Activated T-helper 1 cell treated with anti-CD3 and anti-CD28 coated beads, Interleukin-12 subunit alpha, Interleukin-12 subunit beta, Interleukin-2, Interleukin-4 antibody, amounts not matched to agents 30 ng/mL and 10 ng/mL and 1 ng/mL, durations not matched to agents 14 hours and 24 hours and 36 hours (primary cell): ENCODE data around the gene ARVCF. TPM values are rescaled to one million over a fixed set of nuclear protein-coding genes. Genes with fewer than 3 reads are reported as not detected.

Source experiments
- DNase-seq: peaks from one replicate; pipeline ENCODE4 v3.0.0; 2021; ENCODE audit warnings: low spot score
- H3K27ac Mint-ChIP-seq: one replicate; pipeline ENCODE4 v1.8.0; 2021; ENCODE audit warnings: mild to moderate bottlenecking, mixed read lengths
- H3K27me3 Mint-ChIP-seq: one replicate; pipeline ENCODE4 v1.8.0; 2022; ENCODE audit warnings: mild to moderate bottlenecking, moderate library complexity, mixed read lengths; ENCODE audit not compliant: insufficient read depth
- H3K36me3 Mint-ChIP-seq: one replicate; pipeline ENCODE4 v1.8.0; 2021; ENCODE audit warnings: low read depth, mixed read lengths
- H3K4me1 Mint-ChIP-seq: one replicate; pipeline ENCODE4 v1.8.0; 2021; ENCODE audit warnings: low read depth, mixed read lengths
- H3K4me3 Mint-ChIP-seq: one replicate; pipeline ENCODE4 v1.8.0; 2021; ENCODE audit warnings: mild to moderate bottlenecking, moderate library complexity, mixed read lengths
- H3K9me3 Mint-ChIP-seq: one replicate; pipeline ENCODE4 v1.8.0; 2021; ENCODE audit warnings: mixed read lengths
- intact Hi-C: fragments of 100-400 bp; cut with micrococcal nuclease; formaldehyde crosslinking; loops from one replicate; pipeline ENCODE4 v1.15.1; 2024
- total RNA-seq: library from RNA; stranded (reverse); gene quantifications from 2 replicates; pipeline ENCODE4 v1.2.3, GENCODE V29; 2022

Gene ARVCF
- total RNA-seq, 1 donor from 2014 or later, result 2.4 TPM

DNA sequence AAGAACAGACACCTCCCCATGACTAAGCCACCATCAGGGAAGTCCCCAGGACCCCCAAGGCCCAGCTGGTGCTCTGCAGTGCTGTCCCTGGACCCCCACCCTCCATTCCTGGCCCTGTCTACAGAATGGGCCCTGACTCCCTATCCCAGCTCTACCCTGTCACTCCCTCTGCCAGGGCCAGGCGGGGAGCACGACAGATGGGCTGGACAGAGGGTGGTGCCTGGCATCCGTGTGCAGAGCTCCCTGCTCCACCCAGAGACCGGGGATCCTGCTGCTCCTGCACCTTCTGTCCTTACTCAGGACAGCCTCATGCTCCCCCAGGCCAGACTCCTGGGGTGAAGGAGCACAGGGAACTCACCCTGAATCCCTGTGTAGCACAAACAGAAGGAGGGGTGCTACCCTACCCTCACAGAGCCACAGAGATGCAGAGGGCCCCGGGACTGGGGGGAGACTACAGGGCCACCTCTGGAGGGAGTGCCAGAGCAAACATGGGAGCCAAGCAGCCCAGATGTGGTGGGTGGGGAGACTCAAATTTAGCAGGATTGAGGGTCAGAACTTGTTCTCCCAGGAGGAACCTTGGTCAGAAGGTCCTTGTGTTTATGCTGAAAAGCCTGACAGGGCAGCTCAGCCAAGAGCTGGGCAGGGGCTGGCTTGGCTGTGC, 2.0 kb downstream of the ARVCF start:
- DNase-seq, result no peak
- Mint-ChIP-seq H3K36me3 (no peaks in the 10 kb centered on the region), H3K4me3 (peak overlapping the region; percentile 68), H3K4me1 (no peaks in the 10 kb centered on the region), H3K27me3 (peaks cover 30% of the 10 kb centered on the region), H3K27ac (no peak overlapping the region), H3K9me3 (no peaks in the 10 kb centered on the region)
- intact Hi-C loops, result no loop called here

DNA sequence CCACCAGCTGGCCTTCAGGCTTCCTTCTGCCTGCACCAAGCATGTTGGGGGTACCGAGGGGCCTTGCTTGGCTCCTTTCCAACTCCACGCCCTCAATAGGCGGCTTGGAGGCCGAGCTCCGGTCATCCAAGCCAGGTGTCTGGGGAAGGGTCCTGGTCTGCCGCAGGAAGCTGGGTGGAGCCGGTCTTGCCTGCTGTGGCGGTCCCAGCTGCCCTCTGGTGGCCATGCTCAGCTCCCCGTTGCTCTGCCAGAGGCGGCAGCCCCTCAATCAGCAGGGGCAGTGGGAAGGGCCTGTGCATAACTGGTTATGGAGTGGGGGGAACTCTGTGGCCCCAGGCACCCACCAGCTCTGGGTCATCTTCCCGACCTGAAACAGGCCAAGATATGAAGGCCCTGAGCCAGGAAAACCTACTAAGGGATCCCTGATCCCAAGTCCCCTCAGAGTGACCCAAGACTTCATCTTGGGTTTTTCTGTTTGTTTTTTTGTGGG, 3.2 kb downstream of the ARVCF start:
- no peaks in the 10 kb centered on the region for H3K4me1 Mint-ChIP-seq
- H3K27ac Mint-ChIP-seq, result no peak overlapping the region
- no peaks in the 10 kb centered on the region for H3K9me3 Mint-ChIP-seq
- H3K27me3 Mint-ChIP-seq, result peaks cover 27% of the 10 kb centered on the region
- H3K36me3 Mint-ChIP-seq, result no peaks in the 10 kb centered on the region
- DNase-seq, result no peak
- intact Hi-C loops, result loop anchor here (1.0 kb wide), 1 partner anchor 43 kb away; no protein-coding TSS in a partner anchor
- H3K4me3 Mint-ChIP-seq, result no peak overlapping the region

DNA sequence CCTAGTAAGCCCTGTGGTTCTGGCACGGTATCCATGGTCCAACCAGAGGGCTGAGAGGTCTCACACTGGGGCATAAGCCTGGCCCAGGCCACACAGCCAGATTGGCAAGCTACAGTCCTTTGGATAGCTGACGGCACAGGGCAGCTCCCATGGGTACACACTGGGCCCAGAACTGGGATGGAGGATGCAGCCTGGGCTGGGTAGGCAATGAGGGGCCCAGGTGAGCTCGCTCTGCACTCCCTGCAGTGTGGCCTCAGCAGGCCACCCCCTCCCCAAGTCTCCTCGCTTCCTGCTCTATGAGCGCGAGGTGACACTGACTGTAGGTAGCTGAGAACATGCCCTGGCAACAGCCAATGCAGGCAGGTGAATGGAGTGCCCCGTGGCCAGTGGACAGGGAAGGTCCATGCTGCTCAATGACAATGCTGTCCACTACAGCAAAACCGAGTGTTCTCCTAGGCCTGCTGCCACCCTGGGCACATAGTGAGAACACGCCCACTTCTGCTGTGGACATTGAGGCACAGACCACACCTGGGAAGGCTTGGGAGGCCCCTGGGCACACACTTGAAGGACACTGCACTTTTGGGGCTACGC, 3.8 kb downstream of the ARVCF start:
- no peaks in the 10 kb centered on the region for H3K36me3 Mint-ChIP-seq
- no peak overlapping the region for H3K27ac Mint-ChIP-seq
- intact Hi-C loops, result loop anchor here (1.0 kb wide), 1 partner anchor 43 kb away; no protein-coding TSS in a partner anchor
- DNase-seq, result no peak
- H3K9me3 Mint-ChIP-seq, result no peaks in the 10 kb centered on the region
- no peak overlapping the region for H3K4me3 Mint-ChIP-seq
- peaks cover 21% of the 10 kb centered on the region for H3K27me3 Mint-ChIP-seq
- no peaks in the 10 kb centered on the region for H3K4me1 Mint-ChIP-seq

DNA sequence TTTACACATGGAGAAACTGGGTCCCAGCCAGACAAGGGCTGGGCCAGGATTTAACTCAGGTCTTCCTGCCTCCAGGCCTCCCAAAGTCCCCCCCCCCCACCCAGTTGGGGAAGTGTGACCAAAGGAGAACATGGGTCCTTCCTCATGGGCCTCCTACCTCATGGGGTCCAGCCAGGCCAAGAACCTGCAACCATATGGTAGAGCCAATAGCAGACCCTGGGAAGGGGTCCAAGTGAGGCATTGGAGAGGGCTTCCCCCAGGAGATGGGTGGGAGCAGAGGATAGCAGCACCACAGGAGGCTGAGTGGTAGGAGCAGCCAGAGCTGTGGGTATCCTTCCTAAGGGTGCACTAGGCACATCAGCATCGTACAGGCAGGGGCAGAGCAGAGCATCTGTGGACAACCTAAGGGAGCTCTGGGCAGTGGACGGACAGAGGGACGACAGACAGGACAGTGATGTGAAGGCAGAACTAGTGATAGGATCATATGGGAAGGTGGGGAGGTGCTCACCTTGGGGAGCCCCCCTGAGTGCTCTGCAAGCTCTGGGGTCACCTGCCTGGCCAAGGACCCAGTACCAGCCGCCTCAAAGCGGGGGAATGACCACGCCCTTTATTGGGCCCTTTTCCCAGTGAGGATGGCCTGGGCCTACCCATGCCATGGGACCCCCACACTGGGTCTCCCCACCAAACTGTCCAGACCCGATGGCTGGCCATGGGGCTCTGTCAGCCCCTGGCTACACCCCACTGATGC, 4.5 kb downstream of the ARVCF start:
- Mint-ChIP-seq H3K27ac (no peak overlapping the region), H3K4me3 (no peak overlapping the region), H3K9me3 (no peaks in the 10 kb centered on the region), H3K36me3 (no peaks in the 10 kb centered on the region), H3K27me3 (peaks cover 16% of the 10 kb centered on the region), H3K4me1 (no peaks in the 10 kb centered on the region)
- DNase-seq, result no peak
- intact Hi-C loops, result no loop called here

DNA sequence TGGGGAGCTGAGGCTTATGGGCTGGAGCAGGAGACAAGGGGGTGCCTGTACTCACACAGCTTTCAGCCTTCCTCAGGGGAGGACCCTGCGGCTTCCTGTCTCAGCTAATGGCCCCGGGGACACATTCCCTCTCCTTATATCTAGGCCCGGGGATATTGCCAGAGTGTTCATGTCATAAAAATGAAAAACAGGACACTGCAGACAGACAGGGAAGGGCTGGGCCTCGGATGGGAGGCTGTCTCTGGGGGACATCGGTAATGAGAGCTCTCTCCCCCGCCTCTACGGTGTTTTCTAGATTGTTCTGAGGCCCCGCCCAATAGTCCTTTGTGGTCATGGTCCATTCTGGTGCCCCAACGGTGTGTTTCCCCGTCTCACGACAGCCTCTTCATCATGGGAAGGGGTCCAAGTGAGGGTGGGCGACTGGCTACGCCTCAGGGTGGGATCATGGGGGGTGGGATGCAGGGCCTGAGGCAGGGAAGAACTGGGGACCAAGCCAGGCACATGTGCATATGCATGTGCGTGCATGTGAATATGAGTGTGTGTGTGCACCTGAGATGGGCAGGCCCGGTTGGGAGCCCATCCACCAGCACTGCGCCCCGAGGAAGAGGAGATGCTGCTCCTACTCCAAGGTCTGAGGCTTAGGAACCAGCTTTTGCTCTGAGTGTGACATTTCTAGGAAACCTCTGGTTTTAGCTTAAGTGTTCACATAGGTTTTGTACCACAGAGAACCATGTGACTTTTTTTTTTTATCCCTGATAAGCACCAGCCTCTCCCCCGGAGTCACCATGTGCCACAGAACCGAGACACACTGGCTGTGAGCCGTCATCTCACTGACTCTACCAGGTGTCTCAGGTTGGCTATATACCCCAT, 5.3 kb downstream of the ARVCF start:
- intact Hi-C loops, result no loop called here
- H3K4me3 Mint-ChIP-seq, result no peak overlapping the region

DNA sequence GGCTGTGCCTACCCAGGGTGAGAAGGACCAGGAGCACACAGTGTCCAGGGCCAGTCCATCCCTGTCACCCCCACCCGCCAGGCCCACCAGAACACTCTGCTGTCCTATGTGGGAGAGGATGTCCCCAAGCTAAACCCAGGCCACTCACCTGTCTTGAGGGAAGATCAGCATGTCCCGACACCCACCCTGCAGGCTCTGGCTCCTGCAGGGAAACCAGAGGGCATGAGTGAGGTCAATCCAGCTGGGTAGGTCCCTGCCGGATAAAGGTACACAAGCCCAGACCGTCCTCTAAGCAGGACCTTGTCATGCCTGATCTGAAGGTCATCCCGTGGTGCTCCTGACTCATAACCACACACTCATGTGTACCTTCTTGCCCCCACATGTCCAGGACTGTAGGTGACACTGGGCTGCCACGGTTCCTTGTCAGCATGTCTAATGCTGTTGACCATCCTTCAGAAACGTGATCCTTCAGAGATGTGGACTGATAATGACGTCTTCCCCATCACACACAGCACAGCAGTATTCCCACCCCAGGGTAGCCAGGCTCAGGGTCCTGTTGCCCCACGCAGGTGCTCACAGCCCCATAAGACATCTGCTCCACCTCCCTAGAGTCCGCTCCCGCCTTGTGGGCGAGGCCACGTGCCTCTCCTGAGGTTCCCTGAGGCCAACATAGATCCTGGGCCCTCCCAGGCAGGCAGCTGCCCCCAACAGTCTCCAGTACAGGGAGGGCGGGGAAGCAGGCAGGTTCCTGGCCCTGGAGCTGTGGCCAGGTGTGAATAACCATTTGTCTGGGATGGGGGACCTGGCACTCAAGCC, 6.1 kb downstream of the ARVCF start:
- Mint-ChIP-seq H3K36me3 (no peaks in the 10 kb centered on the region), H3K4me3 (no peak overlapping the region), H3K4me1 (no peaks in the 10 kb centered on the region), H3K27me3 (peaks cover 10% of the 10 kb centered on the region), H3K9me3 (no peaks in the 10 kb centered on the region), H3K27ac (no peak overlapping the region)
- DNase-seq, result no peak
- intact Hi-C loops, result no loop called here

More for the DNA sequence above, 5.3 kb downstream of the ARVCF start:
- Mint-ChIP-seq H3K4me1 (no peaks in the 10 kb centered on the region), H3K27me3 (peaks cover 12% of the 10 kb centered on the region), H3K36me3 (no peaks in the 10 kb centered on the region), H3K9me3 (no peaks in the 10 kb centered on the region), H3K27ac (no peak overlapping the region)
- no peak for DNase-seq

DNA sequence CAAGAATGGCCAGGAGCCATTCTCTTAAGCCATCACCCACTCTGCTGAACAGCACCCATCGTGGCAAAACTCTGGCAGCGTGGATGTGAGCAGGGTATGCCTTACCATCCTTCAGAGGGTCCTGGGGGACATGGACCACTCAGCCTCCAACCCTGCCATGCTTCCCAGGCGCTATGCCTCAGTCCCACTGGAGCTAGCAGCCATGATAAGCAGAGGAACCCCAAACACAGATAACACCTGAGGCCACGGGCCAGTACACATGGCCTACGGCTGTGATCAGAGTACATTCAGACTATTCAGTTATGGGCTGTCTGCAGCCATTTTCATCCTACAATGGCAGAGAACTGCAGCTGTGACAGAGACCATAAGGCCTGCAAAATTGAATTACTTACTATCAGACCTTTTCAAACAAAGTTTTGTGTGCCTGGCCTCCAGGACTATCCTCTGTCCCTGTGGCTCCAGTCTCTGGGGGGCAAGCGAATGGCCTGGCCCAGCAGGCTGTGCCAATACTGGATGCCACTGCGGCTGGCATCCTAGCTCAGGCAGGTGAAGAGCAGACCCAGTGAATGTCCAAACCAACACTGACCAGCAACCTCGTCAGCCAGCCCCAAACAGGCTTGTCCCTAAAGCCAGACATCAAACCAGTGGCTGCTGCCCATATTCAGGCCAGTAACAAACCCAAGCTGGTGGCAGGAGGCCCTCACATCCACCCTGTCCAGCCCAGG, 6.9 kb downstream of the ARVCF start:
- Mint-ChIP-seq H3K9me3 (peaks cover under 1% of the 10 kb centered on the region), H3K4me3 (no peak overlapping the region), H3K36me3 (no peaks in the 10 kb centered on the region), H3K4me1 (no peaks in the 10 kb centered on the region), H3K27ac (no peak overlapping the region), H3K27me3 (peaks cover 4% of the 10 kb centered on the region)
- intact Hi-C loops, result no loop called here
- no peak for DNase-seq

DNA sequence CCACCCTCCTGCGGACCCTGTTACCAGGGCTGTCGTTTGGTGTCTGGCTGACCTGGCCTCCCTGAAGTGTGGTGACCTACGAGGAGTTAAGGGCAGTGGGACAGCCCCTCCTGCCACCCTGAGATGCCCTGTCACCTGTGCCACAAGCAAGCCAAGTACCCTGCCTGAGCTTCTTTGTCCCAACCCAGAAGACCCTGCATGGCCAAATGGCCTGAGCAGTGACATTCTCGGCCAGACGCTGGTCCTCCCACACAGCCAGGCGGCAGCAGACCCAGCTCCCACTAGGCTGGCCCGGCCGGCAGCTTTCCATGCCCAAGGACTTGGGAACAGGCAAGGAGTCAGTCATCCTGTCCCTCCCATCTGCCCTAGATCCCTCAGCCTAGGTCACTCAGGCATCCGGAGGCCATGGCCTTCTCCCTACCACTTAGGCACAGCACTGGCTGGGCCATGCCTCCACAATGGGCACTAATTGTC, 7.6 kb downstream of the ARVCF start:
- H3K9me3 Mint-ChIP-seq, result peaks cover 7% of the 10 kb centered on the region
- H3K36me3 Mint-ChIP-seq, result no peaks in the 10 kb centered on the region
- H3K4me3 Mint-ChIP-seq, result no peak overlapping the region
- no peak overlapping the region for H3K27ac Mint-ChIP-seq
- H3K27me3 Mint-ChIP-seq, result peaks cover 3% of the 10 kb centered on the region
- no peak for DNase-seq
- intact Hi-C loops, result no loop called here
- no peaks in the 10 kb centered on the region for H3K4me1 Mint-ChIP-seq

DNA sequence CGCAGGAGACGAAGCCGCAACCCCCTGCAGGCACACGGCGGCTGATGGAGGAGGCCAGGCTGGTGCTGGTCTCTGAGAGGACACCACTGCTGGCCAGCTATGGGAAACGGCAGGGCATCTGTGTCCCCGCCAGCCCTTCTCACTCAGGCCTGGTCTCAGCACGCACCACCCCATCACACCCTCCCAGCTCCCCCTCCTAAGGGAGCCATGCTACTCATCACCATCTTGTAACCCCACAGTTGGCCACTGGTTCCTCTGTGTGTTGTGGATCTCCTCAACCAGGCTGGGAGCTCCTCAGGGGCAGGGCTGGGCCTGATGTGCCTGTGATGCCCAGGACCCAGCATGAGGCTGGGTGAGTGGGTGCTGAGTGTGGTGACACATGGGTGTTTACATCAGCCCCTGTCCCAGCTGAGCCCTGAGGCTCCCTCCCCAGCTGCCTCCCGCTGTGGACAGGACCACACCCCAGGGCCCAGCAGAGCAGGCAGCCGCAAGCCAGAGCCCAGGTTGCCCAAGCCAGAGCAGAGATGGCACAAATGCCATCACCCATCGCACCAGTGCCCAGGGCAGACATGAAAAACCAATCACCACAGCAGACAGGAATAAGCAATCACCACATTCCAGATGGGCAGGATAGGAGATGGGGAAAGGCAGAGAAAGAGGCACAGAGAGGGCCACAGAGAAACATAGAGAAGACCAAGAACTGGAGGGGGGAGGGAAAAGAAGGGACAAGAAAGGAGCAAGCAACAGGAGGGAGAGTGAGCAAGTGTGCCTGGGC, 8.2 kb downstream of the ARVCF start:
- H3K27ac Mint-ChIP-seq, result no peak overlapping the region
- no peaks in the 10 kb centered on the region for H3K4me1 Mint-ChIP-seq

DNA sequence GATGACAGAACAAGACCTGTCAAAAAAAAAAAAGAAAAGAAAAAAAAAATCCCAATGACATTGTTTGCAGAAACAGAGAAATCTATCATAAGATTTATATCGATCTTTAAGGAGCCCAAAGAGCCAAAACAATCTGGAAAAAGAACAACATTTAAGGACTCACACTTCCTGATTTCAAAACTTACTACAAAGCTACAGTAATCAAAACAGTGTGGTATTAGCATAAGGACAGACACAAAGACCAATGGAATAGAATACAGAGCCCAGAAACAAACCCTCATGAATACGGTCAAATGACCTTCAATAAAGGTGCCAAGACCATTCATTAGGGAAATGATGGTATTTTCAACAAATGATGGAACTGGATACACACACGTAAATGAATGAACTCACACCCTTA, 12.2 kb downstream of the ARVCF start:
- no peaks in the 10 kb centered on the region for H3K4me1 Mint-ChIP-seq
- no peak overlapping the region for H3K27ac Mint-ChIP-seq
- peaks cover 8% of the 10 kb centered on the region for H3K27me3 Mint-ChIP-seq
- H3K9me3 Mint-ChIP-seq, result peaks cover 21% of the 10 kb centered on the region
- intact Hi-C loops, result no loop called here
- H3K36me3 Mint-ChIP-seq, result no peaks in the 10 kb centered on the region
- H3K4me3 Mint-ChIP-seq, result no peak overlapping the region
- no peak for DNase-seq

More for the DNA sequence above, 8.2 kb downstream of the ARVCF start:
- intact Hi-C loops, result no loop called here
- Mint-ChIP-seq H3K4me3 (no peak overlapping the region), H3K36me3 (no peaks in the 10 kb centered on the region), H3K27me3 (peaks cover 3% of the 10 kb centered on the region), H3K9me3 (peaks cover 14% of the 10 kb centered on the region)
- DNase-seq, result no peak

DNA sequence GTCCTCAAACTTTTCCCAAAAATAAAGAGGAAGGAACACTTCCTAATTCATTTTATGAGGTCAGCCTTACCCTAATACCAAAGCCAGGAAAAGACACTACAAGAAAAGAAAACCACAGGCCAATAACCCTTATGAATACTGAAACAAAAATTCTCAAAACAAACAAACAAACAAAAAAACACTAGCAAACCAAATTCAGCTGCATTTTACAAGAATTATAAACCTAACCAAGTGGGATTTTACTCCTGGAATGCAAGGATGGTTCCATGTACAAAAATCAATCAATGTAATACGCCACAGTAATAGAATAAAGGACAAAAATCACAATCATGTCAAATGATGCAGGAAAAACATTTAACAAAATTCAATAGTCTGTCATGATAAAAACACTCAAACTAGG, 13.3 kb downstream of the ARVCF start:
- Mint-ChIP-seq H3K36me3 (no peaks in the 10 kb centered on the region), H3K4me3 (no peak overlapping the region), H3K4me1 (no peaks in the 10 kb centered on the region), H3K27me3 (peaks cover 8% of the 10 kb centered on the region), H3K27ac (no peak overlapping the region), H3K9me3 (peaks cover 21% of the 10 kb centered on the region)
- intact Hi-C loops, result no loop called here
- DNase-seq, result no peak
